ENCODE data around the gene UGT3A2. TPM values are rescaled to one million over a fixed set of nuclear protein-coding genes. Genes with fewer than 3 reads are reported as not detected.

Gene UGT3A2
- total and polyA plus RNA-seq, 2 donors (not counting 1 experiment from before 2014, with no cell fraction given) = not detected

- Histone ChIP-seq H3K27ac (ENCODE audit: low read length in 2 of 2) (no peak overlapping the region), H3K79me2 (ENCODE audit: control insufficient read depth, insufficient read depth, low read length) (no peaks in the 10 kb centered on the region), H4K20me1 (ENCODE audit: control insufficient read depth, insufficient read depth, low read length, poor library complexity, severe bottlenecking) (no peaks in the 10 kb centered on the region), H3K9me3 (ENCODE audit: control extremely low read depth in 1 of 3, control insufficient read depth in 2 of 3, insufficient read depth in 1 of 3, low read length in 2 of 3) (no peaks in the 10 kb centered on the region), H3K36me3 (replicated peaks in 1 of 2; ENCODE audit: control extremely low read depth in 1 of 2, control insufficient read depth in 1 of 2, extremely low read depth in 1 of 2, insufficient read depth in 2 of 2, low read length in 1 of 2) (no peaks in the 10 kb centered on the region), H3K4me2 (replicated peaks; ENCODE audit: low read depth, low read length, poor library complexity, severe bottlenecking) (no peak overlapping the region), H3K4me3 (ENCODE audit: control extremely low read depth in 1 of 5, extremely low read depth in 1 of 5, insufficient read depth in 1 of 5, low read depth in 2 of 5, low read length in 4 of 5) (no peak overlapping the region), H3K27me3 (replicated peaks in 1 of 4; ENCODE audit: control extremely low read depth in 1 of 4, control insufficient read depth in 3 of 4, insufficient read depth in 4 of 4, low read length in 3 of 4) (no peaks in the 10 kb centered on the region), H3K9ac (ENCODE audit: low read length) (no peak overlapping the region), H2AFZ (ENCODE audit: insufficient read depth, low read depth, low read length, poor library complexity, severe bottlenecking) (no peak overlapping the region), H3K4me1 (ENCODE audit: control insufficient read depth in 2 of 2, insufficient read depth in 2 of 2, low read length in 2 of 2) (no peaks in the 10 kb centered on the region)
- ATAC-seq (ENCODE audit: low read depth) = no peak
- CTCF ChIA-PET = no interaction called here
- intact Hi-C loops (cut with micrococcal nuclease) = no loop called here
- H3K27ac Mint-ChIP-seq = no peak overlapping the region
- POLR2A ChIA-PET = no interaction called here
- H3K27me3 Mint-ChIP-seq = peaks cover 9% of the 10 kb centered on the region
- H3K9me3 Mint-ChIP-seq (ENCODE audit: insufficient read depth) = peaks cover 2% of the 10 kb centered on the region
- DNase-seq = no peak
- H3K4me1 Mint-ChIP-seq = no peaks in the 10 kb centered on the region
- no peak for TF ChIP-seq CTCF (IDR thresholded peaks at IDR 0.05)
- no peak for TF ChIP-seq EZH2 (IDR thresholded peaks at IDR 0.05; ENCODE audit: borderline replicate concordance, insufficient read depth, low read depth, low read length, poor library complexity, severe bottlenecking)
- no peak overlapping the region for H3K4me3 Mint-ChIP-seq
Measured at GRCh38 chr5:36052538-36052937, 14.1 kb downstream of the UGT3A2 start.

- H3K79me2 ChIP-seq (ENCODE audit: control insufficient read depth, insufficient read depth, low read length) = no peaks in the 10 kb centered on the region
- no peak for ATAC-seq (ENCODE audit: low read depth)
Measured at GRCh38 chr5:36049949-36050348, 16.7 kb downstream of the UGT3A2 start.

More at GRCh38 chr5:36049949-36050348, 16.7 kb downstream of the UGT3A2 start:
- H3K4me1 ChIP-seq (ENCODE audit: control insufficient read depth in 2 of 2, insufficient read depth in 2 of 2, low read length in 2 of 2) = no peaks in the 10 kb centered on the region
- H3K4me2 ChIP-seq (replicated peaks; ENCODE audit: low read depth, low read length, poor library complexity, severe bottlenecking) = no peak overlapping the region
- TF ChIP-seq CTCF (IDR thresholded peaks at IDR 0.05) = no peak
- H3K36me3 ChIP-seq (replicated peaks in 1 of 2; ENCODE audit: control extremely low read depth in 1 of 2, control insufficient read depth in 1 of 2, extremely low read depth in 1 of 2, insufficient read depth in 2 of 2, low read length in 1 of 2) = no peaks in the 10 kb centered on the region
- H2AFZ ChIP-seq (ENCODE audit: insufficient read depth, low read depth, low read length, poor library complexity, severe bottlenecking) = no peak overlapping the region
- DNase-seq = no peak
- Mint-ChIP-seq H3K27me3 (peaks cover 4% of the 10 kb centered on the region), H3K27ac (no peak overlapping the region), H3K9me3 (ENCODE audit: insufficient read depth) (peaks cover 2% of the 10 kb centered on the region), H3K4me1 (no peaks in the 10 kb centered on the region), H3K4me3 (no peak overlapping the region)
- intact Hi-C loops (cut with micrococcal nuclease) = no loop called here
- H3K27ac ChIP-seq (ENCODE audit: low read length in 2 of 2) = no peak overlapping the region
- H3K4me3 ChIP-seq (ENCODE audit: control extremely low read depth in 1 of 5, extremely low read depth in 1 of 5, insufficient read depth in 1 of 5, low read depth in 2 of 5, low read length in 4 of 5) = no peak overlapping the region
- CTCF ChIA-PET = no interaction called here
- H3K9me3 ChIP-seq (ENCODE audit: control extremely low read depth in 1 of 3, control insufficient read depth in 2 of 3, insufficient read depth in 1 of 3, low read length in 2 of 3) = no peaks in the 10 kb centered on the region
- POLR2A ChIA-PET = no interaction called here
- H4K20me1 ChIP-seq (ENCODE audit: control insufficient read depth, insufficient read depth, low read length, poor library complexity, severe bottlenecking) = no peaks in the 10 kb centered on the region
- no CpG with 5 or more reads among the region's 4 CpGs for WGBS (ENCODE audit: insufficient coverage)
- no peak overlapping the region for H3K9ac ChIP-seq (ENCODE audit: low read length)
- no peaks in the 10 kb centered on the region for H3K27me3 ChIP-seq (replicated peaks in 1 of 4; ENCODE audit: control extremely low read depth in 1 of 4, control insufficient read depth in 3 of 4, insufficient read depth in 4 of 4, low read length in 3 of 4)

All from B cell (primary cell).